H7 (cell line): Measurements from ENCODE around the gene CXorf66. TPM values are rescaled to one million over a fixed set of nuclear protein-coding genes. Genes with fewer than 3 reads are reported as not detected.

Source experiments
- DNase-seq: peaks from one replicate; pipeline ENCODE4 v3.0.0; 2012
- H3K27me3 ChIP-seq: 2 replicates; pipeline ENCODE4 v1.6.0; 2011; ENCODE audit warnings: mild to moderate bottlenecking, low read length; ENCODE audit not compliant: control insufficient read depth, insufficient read depth
- H3K36me3 ChIP-seq: replicated peaks from 2 replicates; pipeline ENCODE4 v1.5.1; 2011; ENCODE audit warnings: low read length; ENCODE audit not compliant: control insufficient read depth, insufficient read depth
- H3K4me3 ChIP-seq: 2 replicates; pipeline ENCODE4 v1.5.1; 2011; ENCODE audit warnings: low read depth, mild to moderate bottlenecking, control low read depth, low read length, moderate library complexity; ENCODE audit not compliant: insufficient read depth
- total RNA-seq: library from RNA; depleted of rRNA; stranded (reverse); fragments of >200 nt; shearing (Covaris generic); gene quantifications from 2 replicates; pipeline ENCODE4 v1.2.3, GENCODE V29; 2014; rRNA removed

Gene CXorf66
- total RNA-seq, 1 experiment from 2014 or later, result not detected

DNA sequence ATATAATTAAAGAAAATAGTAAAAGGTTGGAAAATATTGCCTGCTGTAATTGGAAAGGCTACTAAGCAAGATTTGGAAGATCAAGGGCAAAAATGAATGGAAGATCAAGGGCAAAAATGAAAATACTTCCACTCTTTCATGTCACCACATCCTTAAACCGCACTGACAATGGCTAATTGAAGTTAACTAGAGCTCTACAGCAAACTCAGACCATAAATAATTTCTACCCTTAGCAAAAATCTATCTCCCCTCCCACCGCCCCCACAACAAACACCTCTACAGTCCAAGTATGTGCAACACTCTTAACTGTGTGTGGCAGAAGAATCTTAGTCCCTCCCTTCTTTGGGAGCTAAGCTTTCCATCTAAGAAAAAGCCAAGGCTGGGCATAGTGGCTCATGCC is 59.6 kb downstream of the CXorf66 start:
- DNase-seq, result no peak
- H3K36me3 ChIP-seq, result no peaks in the 10 kb centered on the region

More for the DNA sequence above, 59.6 kb downstream of the CXorf66 start:
- no peaks in the 10 kb centered on the region for H3K27me3 ChIP-seq
- H3K4me3 ChIP-seq, result no peak overlapping the region

Other genes starting within 250 kb of the CXorf66 start
- gene ATP11C, start 32.5 kb downstream of the CXorf66 start, total RNA-seq, result 102 and 163 TPM in 2 replicates